ENCODE measurements around the gene POLR1E.

The POLR1E gene

DNA sequence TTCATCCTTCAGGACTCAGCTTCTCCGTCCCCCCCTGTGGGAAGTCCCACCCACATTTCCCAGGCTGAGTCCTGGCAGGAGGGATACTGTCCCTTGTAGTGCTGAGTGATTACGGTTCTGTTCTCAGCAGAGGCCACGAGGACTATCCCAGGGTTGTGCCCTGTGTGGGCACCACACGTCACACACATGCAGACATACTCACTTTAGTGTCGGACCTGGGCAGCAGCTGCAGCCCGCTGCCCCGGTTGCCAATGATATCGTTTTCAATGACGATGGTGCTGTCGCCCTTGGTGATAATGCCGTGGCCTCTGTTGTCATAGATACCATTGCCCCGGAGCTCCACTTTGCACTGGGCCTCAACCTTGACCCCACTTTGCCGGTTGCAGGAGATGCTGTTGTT lies 32.2 kb downstream of the POLR1E start:
- Histone ChIP-seq H4K20me1 (ENCODE audit: insufficient read depth, low read length) (no peaks in the 10 kb centered on the region), H3K4me1 (ENCODE audit: low read length) (no peaks in the 10 kb centered on the region), H3K27me3 (replicated peaks; ENCODE audit: insufficient read depth, low read length) (no peaks in the 10 kb centered on the region), H3K9me2 (replicated peaks; ENCODE audit: insufficient read depth, low read length) (no peaks in the 10 kb centered on the region), H3F3A (ENCODE audit: insufficient read depth, low read length) (no peaks in the 10 kb centered on the region), H2AFZ (ENCODE audit: low read length) (no peak overlapping the region), H3K9me3 (replicated peaks; ENCODE audit: insufficient read depth, low read length) (no peaks in the 10 kb centered on the region), H3K4me2 (ENCODE audit: low read depth, low read length) (no peak overlapping the region), H3K36me3 (replicated peaks; ENCODE audit: insufficient read depth, low read length) (no peaks in the 10 kb centered on the region; the same call in 1 of the 2 replicates), H3K27ac (ENCODE audit: low read length) (no peak overlapping the region), H3K79me2 (ENCODE audit: low read length) (no peaks in the 10 kb centered on the region), H3K9ac (ENCODE audit: low read length) (no peak overlapping the region), H3K4me3 (ENCODE audit: low read length) (no peak overlapping the region)
- TF ChIP-seq EZH2phosphoT487 (IDR thresholded peaks at IDR 0.05; ENCODE audit: low read length) (no peak), EZH2 (optimal IDR thresholded peaks at IDR 0.05; ENCODE audit: low read depth, low read length) (no peak)
- TF ChIP-seq, protein P1, sequence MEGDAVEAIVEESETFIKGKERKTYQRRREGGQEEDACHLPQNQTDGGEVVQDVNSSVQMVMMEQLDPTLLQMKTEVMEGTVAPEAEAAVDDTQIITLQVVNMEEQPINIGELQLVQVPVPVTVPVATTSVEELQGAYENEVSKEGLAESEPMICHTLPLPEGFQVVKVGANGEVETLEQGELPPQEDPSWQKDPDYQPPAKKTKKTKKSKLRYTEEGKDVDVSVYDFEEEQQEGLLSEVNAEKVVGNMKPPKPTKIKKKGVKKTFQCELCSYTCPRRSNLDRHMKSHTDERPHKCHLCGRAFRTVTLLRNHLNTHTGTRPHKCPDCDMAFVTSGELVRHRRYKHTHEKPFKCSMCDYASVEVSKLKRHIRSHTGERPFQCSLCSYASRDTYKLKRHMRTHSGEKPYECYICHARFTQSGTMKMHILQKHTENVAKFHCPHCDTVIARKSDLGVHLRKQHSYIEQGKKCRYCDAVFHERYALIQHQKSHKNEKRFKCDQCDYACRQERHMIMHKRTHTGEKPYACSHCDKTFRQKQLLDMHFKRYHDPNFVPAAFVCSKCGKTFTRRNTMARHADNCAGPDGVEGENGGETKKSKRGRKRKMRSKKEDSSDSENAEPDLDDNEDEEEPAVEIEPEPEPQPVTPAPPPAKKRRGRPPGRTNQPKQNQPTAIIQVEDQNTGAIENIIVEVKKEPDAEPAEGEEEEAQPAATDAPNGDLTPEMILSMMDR (IDR thresholded peaks at IDR 0.05; ENCODE audit: low read length), result no peak
- no peak for DNase-seq

DNA sequence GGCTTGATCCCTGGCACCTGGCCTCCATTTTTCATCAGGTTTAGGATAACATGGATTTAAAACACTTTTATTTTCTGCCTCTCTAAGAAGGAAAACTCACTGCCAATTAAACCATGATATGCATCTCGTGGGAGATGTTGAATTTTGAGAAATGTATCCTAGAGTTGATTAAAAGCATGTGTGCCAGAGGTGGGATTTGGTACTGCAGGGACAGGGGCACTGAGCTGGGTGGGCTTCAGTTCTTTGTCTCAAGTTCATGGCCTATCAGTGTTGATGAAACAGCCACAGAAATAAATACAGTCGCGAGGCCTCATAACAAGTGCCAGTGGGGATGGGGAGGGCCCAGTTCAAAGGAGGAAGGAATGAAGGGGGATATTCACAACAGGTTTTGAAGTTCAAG lies 34.9 kb downstream of the POLR1E start:
- Histone ChIP-seq H3F3A (ENCODE audit: insufficient read depth, low read length) (no peaks in the 10 kb centered on the region), H3K79me2 (ENCODE audit: low read length) (no peaks in the 10 kb centered on the region), H3K36me3 (replicated peaks; ENCODE audit: insufficient read depth, low read length) (no peaks in the 10 kb centered on the region; the same call in none of the 2 replicates), H3K9me3 (replicated peaks; ENCODE audit: insufficient read depth, low read length) (no peaks in the 10 kb centered on the region), H3K27ac (ENCODE audit: low read length) (no peak overlapping the region), H3K4me3 (ENCODE audit: low read length) (no peak overlapping the region), H3K9ac (ENCODE audit: low read length) (no peak overlapping the region), H4K20me1 (ENCODE audit: insufficient read depth, low read length) (no peaks in the 10 kb centered on the region), H2AFZ (ENCODE audit: low read length) (no peak overlapping the region), H3K27me3 (replicated peaks; ENCODE audit: insufficient read depth, low read length) (no peaks in the 10 kb centered on the region), H3K4me1 (ENCODE audit: low read length) (no peaks in the 10 kb centered on the region), H3K9me2 (replicated peaks; ENCODE audit: insufficient read depth, low read length) (no peaks in the 10 kb centered on the region), H3K4me2 (ENCODE audit: low read depth, low read length) (no peak overlapping the region)
- no peak for TF ChIP-seq EZH2 (optimal IDR thresholded peaks at IDR 0.05; ENCODE audit: low read depth, low read length)
- no peak for TF ChIP-seq EZH2phosphoT487 (IDR thresholded peaks at IDR 0.05; ENCODE audit: low read length)
- TF ChIP-seq, protein P1 (IDR thresholded peaks at IDR 0.05; ENCODE audit: low read length), result no peak
- DNase-seq, result no peak

GRCh38 chr9:37521111-37521510 lies 35.4 kb downstream of the POLR1E start:
- H3K79me2 ChIP-seq (ENCODE audit: low read length), result no peaks in the 10 kb centered on the region
- no peaks in the 10 kb centered on the region for H3K27me3 ChIP-seq (replicated peaks; ENCODE audit: insufficient read depth, low read length)
- H3F3A ChIP-seq (ENCODE audit: insufficient read depth, low read length), result no peaks in the 10 kb centered on the region
- H3K4me3 ChIP-seq (ENCODE audit: low read length), result no peak overlapping the region
- no peak overlapping the region for H3K9ac ChIP-seq (ENCODE audit: low read length)
- no peaks in the 10 kb centered on the region for H3K9me2 ChIP-seq (replicated peaks; ENCODE audit: insufficient read depth, low read length)
- DNase-seq, result no peak
- TF ChIP-seq EZH2 (optimal IDR thresholded peaks at IDR 0.05; ENCODE audit: low read depth, low read length), result no peak
- H3K4me1 ChIP-seq (ENCODE audit: low read length), result no peaks in the 10 kb centered on the region
- no peak overlapping the region for H2AFZ ChIP-seq (ENCODE audit: low read length)
- no peak overlapping the region for H3K27ac ChIP-seq (ENCODE audit: low read length)
- no peaks in the 10 kb centered on the region for H4K20me1 ChIP-seq (ENCODE audit: insufficient read depth, low read length)
- no peak overlapping the region for H3K4me2 ChIP-seq (ENCODE audit: low read depth, low read length)
- H3K36me3 ChIP-seq (replicated peaks; ENCODE audit: insufficient read depth, low read length), result no peaks in the 10 kb centered on the region; the same call in none of the 2 replicates
- no peaks in the 10 kb centered on the region for H3K9me3 ChIP-seq (replicated peaks; ENCODE audit: insufficient read depth, low read length)

DNA sequence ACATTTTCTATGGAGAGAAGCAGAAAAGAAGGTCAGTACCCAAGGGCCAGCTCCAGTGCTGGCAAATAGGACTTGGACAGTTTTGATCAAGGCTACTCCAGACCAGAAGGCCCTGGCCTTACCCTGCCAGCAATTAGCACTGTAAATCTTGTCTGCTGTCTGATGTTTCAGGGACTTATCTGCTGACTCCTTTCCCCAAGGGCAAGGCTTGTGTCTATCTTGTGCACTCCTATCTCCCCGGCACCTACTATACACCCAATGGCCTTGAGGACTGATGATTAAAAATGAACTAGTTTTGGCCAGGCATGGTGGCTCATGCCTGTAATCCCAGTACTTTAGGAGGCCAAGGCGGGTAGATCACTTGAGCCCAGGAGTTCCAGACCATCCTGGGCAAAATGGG lies 37.2 kb downstream of the POLR1E start:
- Histone ChIP-seq H3K9me3 (replicated peaks; ENCODE audit: insufficient read depth, low read length) (no peaks in the 10 kb centered on the region), H3K27me3 (replicated peaks; ENCODE audit: insufficient read depth, low read length) (no peaks in the 10 kb centered on the region), H3F3A (ENCODE audit: insufficient read depth, low read length) (no peaks in the 10 kb centered on the region), H3K4me1 (ENCODE audit: low read length) (peaks cover 9% of the 10 kb centered on the region), H3K9me2 (replicated peaks; ENCODE audit: insufficient read depth, low read length) (no peaks in the 10 kb centered on the region), H3K27ac (ENCODE audit: low read length) (no peak overlapping the region), H2AFZ (ENCODE audit: low read length) (no peak overlapping the region), H3K36me3 (replicated peaks; ENCODE audit: insufficient read depth, low read length) (no peaks in the 10 kb centered on the region; the same call in none of the 2 replicates), H3K9ac (ENCODE audit: low read length) (no peak overlapping the region), H4K20me1 (ENCODE audit: insufficient read depth, low read length) (no peaks in the 10 kb centered on the region), H3K79me2 (ENCODE audit: low read length) (no peaks in the 10 kb centered on the region), H3K4me2 (ENCODE audit: low read depth, low read length) (no peak overlapping the region), H3K4me3 (ENCODE audit: low read length) (no peak overlapping the region)
- TF ChIP-seq EZH2phosphoT487 (IDR thresholded peaks at IDR 0.05; ENCODE audit: low read length) (no peak), EZH2 (optimal IDR thresholded peaks at IDR 0.05; ENCODE audit: low read depth, low read length) (no peak)
- TF ChIP-seq, protein P1 (IDR thresholded peaks at IDR 0.05; ENCODE audit: low read length), result no peak
- DNase-seq, result no peak

All from MM.1S (cell line).